ENCODE results near the gene ADA. TPM values are rescaled to one million over a fixed set of nuclear protein-coding genes. Genes with fewer than 3 reads are reported as not detected.
A peak's percentile ranks its signal among the peaks of the same experiment; 100 is the strongest.

Gene ADA
- total and polyA plus RNA-seq, 8 donors = 2.9 to 6.0 (median 4.0) TPM

DNA sequence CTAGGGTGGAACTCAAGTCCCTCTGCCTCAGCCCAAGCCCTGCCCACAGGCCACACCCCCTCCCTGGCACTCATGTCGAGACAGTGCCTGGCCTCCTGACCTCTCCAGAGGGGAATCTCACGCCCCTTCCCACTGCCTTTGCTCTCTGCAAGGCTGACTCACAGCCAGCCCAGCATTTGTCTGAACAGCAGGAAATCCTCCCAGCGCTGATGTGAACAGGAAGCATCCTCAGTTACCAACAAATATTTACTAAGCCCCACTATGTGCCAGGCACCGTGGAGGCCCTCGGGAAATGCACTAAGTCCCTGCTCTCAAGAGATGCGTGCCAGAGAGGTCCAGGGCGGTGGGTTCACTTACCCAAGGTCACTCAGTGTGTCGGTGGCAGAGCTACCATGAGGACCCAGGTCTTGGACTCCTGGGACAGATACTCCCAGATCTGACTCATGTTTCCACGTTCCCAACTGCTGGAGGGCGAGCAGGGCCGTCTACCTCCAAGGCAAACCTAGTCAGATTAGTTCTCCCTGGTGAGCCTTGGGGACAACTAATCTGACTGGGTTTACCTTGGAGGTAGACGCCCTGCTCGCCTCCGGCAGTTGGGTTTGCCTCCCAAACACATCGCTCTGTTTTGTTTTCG, 7.8 kb downstream of the ADA start:
- Histone ChIP-seq H3K36me3 (no peaks in the 10 kb centered on the region), H3K27me3 (no peaks in the 10 kb centered on the region), H3K9me3 (no peaks in the 10 kb centered on the region), H3K4me1 (peaks cover 11 to 18% (median 18%) of the 10 kb centered on the region in 3 donors), H3K4me3 (no peak overlapping the region), H3K27ac (peak overlapping the region in 2 of 4 donors; percentile 91)
- DNase-seq (peak in 5 of 6 donors; percentile 27 to 59 (median 33)), FAIRE-seq (no peak), ATAC-seq (peak in 3 of 4 donors; percentile 10 to 48 (median 16))
- 65 to 67% methylated on average over 16 of the region's 16 CpGs for WGBS, 2 donors
- TF ChIP-seq, protein P1, sequence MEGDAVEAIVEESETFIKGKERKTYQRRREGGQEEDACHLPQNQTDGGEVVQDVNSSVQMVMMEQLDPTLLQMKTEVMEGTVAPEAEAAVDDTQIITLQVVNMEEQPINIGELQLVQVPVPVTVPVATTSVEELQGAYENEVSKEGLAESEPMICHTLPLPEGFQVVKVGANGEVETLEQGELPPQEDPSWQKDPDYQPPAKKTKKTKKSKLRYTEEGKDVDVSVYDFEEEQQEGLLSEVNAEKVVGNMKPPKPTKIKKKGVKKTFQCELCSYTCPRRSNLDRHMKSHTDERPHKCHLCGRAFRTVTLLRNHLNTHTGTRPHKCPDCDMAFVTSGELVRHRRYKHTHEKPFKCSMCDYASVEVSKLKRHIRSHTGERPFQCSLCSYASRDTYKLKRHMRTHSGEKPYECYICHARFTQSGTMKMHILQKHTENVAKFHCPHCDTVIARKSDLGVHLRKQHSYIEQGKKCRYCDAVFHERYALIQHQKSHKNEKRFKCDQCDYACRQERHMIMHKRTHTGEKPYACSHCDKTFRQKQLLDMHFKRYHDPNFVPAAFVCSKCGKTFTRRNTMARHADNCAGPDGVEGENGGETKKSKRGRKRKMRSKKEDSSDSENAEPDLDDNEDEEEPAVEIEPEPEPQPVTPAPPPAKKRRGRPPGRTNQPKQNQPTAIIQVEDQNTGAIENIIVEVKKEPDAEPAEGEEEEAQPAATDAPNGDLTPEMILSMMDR (IDR thresholded peaks at IDR 0.05) = no peak
- intact Hi-C loops (cut with DNase I) = no loop called here

DNA sequence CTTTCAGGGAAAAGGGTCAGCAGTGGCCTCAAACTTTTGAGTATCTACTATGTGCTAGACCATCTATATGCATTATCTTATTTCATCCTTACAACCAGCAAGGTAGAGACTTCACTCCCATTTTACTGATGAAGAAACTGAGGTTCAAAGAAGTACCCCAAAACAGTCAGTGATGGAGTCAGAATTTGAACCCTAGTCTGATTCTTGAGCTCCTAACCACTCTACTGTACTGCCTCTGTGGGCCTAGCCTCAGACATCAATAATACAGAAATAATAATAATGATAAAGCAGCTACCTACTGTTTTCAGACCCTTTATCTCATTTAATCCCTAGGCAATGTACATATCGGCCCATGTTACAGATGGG, 8.4 kb downstream of the ADA start:
- TF ChIP-seq, protein P1 (IDR thresholded peaks at IDR 0.05) = no peak
- Histone ChIP-seq H3K4me3 (no peak overlapping the region), H3K4me1 (peaks cover 11 to 18% (median 18%) of the 10 kb centered on the region in 3 donors), H3K27ac (peak overlapping the region; percentile 78 to 91 (median 84)), H3K36me3 (no peaks in the 10 kb centered on the region), H3K9me3 (no peaks in the 10 kb centered on the region), H3K27me3 (no peaks in the 10 kb centered on the region)
- FAIRE-seq (no peak), ATAC-seq (no peak), DNase-seq (no peak)
- intact Hi-C loops (cut with DNase I) = no loop called here
- whole genome bisulfite sequencing, 2 donors = 71 to 73% methylated on average over 1 of the region's 1 CpG

DNA sequence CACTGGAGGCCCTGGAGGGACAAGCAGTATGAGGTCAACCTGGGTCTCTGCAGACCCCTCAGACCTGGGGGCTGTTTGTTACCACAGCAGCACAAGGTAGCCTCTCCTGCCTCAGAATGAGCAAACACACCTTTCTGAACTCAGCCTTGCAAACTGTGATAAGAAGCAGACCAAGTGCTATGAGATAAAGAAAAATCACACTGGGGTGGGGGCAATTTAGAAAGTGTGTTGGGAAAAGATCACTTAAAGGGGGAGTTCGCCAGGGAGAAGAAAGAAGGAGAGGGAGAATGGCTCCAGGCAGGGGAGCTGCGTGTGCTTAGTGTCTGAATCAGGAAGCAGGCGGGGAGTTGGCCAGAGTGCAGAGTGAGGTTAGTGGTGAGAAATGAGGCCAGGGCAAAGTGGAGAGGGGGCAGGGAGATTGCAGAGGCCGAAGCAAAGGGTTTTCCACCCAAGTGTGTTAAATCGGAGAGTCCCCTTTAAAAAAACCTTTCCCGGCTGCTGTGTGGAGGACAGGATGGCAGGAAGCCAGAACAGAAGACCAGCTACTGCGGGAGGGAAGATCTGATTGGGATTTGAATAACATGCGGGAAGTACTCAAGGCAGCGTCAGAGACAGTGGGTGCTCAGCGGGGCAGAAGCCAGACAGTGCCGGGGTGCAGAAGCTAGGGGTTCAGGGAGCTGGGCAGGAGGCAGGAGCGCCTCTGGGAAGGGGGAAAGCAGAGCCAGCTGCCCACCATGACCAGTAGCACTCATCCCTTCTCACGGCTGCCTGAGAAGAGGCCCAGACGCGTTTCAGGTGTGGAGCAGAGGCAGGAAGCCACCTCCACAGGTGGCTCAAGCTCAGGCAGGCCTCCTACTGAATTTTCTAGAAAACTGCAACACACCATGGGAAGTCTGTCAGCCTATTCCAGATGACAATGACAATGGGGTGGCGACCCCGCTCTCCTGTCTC, 9.0 kb downstream of the ADA start:
- FAIRE-seq = no peak
- H3K4me1 ChIP-seq = peaks cover 11 to 18% (median 18%) of the 10 kb centered on the region in 3 donors
- peak overlapping the region; percentile 78 to 91 (median 84) for H3K27ac ChIP-seq
- H3K9me3 ChIP-seq = no peaks in the 10 kb centered on the region
- WGBS, 2 donors = 6 to 10% methylated on average over 17 of the region's 17 CpGs
- no peaks in the 10 kb centered on the region for H3K27me3 ChIP-seq
- no peak overlapping the region for H3K4me3 ChIP-seq
- peak; percentile 65 to 76 (median 68) for DNase-seq
- TF ChIP-seq, protein P1 (IDR thresholded peaks at IDR 0.05) = no peak
- no peaks in the 10 kb centered on the region for H3K36me3 ChIP-seq
- intact Hi-C loops (cut with DNase I) = no loop called here
- peak; percentile 81 to 89 (median 86) for ATAC-seq

DNA sequence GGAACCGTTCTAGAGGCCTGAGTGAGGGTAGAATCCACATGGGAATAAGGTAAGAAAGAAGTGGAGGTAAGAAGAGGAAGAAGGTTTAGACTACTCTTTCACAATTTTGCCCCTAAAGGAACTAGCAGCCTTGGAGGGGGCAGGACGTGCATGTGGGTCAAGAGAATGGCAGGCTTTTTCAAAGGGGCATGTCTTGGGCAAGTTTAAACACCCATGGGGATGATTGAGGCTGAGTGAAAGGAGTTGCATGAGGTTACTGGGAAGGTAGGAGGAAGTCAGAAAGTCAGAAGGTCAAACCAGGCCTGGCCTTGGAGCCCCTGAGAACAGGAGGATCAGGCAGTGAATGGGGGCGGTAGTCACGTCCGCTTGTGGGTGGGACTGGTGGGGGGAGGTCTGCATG, 10.2 kb downstream of the ADA start:
- FAIRE-seq (no peak), ATAC-seq (no peak), DNase-seq (no peak)
- TF ChIP-seq, protein P1 (IDR thresholded peaks at IDR 0.05) = no peak
- intact Hi-C loops (cut with DNase I) = no loop called here
- H3K4me1 ChIP-seq = peaks cover 11 to 18% (median 18%) of the 10 kb centered on the region in 3 donors
- no peak overlapping the region for H3K4me3 ChIP-seq
- WGBS, 2 donors = 89 to 97% methylated on average over 5 of the region's 5 CpGs
- H3K27me3 ChIP-seq = no peaks in the 10 kb centered on the region
- no peak overlapping the region for H3K27ac ChIP-seq
- H3K9me3 ChIP-seq = no peaks in the 10 kb centered on the region
- H3K36me3 ChIP-seq = no peaks in the 10 kb centered on the region
